Measurements from ENCODE around the gene TMEM253.

TMEM253 gene

GRCh38 chr14:21071225-21072030 is 29.4 kb upstream of the TMEM253 start:
- no peak for DNase-seq (ENCODE audit: low read depth)

- DNase-seq (ENCODE audit: low read depth) = no peak
These were observed 28.8 kb upstream of the TMEM253 start for GRCh38 chr14:21072031-21072473.

GRCh38 chr14:21072781-21073339 is 28.0 kb upstream of the TMEM253 start:
- DNase-seq (ENCODE audit: low read depth) = no peak

GRCh38 chr14:21073921-21074320 is 26.9 kb upstream of the TMEM253 start:
- no peak for DNase-seq (ENCODE audit: low read depth)

- no peak for DNase-seq (ENCODE audit: low read depth)
These were observed 26.2 kb upstream of the TMEM253 start for GRCh38 chr14:21074398-21075272.

- no peak for DNase-seq (ENCODE audit: low read depth)
These were observed 25.0 kb upstream of the TMEM253 start for GRCh38 chr14:21075719-21076437.

- DNase-seq (ENCODE audit: low read depth) = no peak
These were observed 23.2 kb upstream of the TMEM253 start for GRCh38 chr14:21077672-21078071.

GRCh38 chr14:21078287-21078686 is 22.6 kb upstream of the TMEM253 start:
- no peak for DNase-seq (ENCODE audit: low read depth)

GRCh38 chr14:21078726-21079125 is 22.1 kb upstream of the TMEM253 start:
- no peak for DNase-seq (ENCODE audit: low read depth)

GRCh38 chr14:21081521-21082142 is 19.2 kb upstream of the TMEM253 start:
- no peak for DNase-seq (ENCODE audit: low read depth)

GRCh38 chr14:21083565-21084325 is 17.1 kb upstream of the TMEM253 start:
- DNase-seq (ENCODE audit: low read depth) = no peak

- no peak for DNase-seq (ENCODE audit: low read depth)
These were observed 16.5 kb upstream of the TMEM253 start for GRCh38 chr14:21084396-21084795.

GRCh38 chr14:21084998-21085853 is 15.6 kb upstream of the TMEM253 start:
- no peak for DNase-seq (ENCODE audit: low read depth)

GRCh38 chr14:21086908-21087293 is 14.0 kb upstream of the TMEM253 start:
- DNase-seq (ENCODE audit: low read depth) = no peak

GRCh38 chr14:21087294-21088091 is 13.4 kb upstream of the TMEM253 start:
- DNase-seq (ENCODE audit: low read depth) = no peak

GRCh38 chr14:21088687-21089086 is 12.2 kb upstream of the TMEM253 start:
- no peak for DNase-seq (ENCODE audit: low read depth)

- no peak for DNase-seq (ENCODE audit: low read depth)
These were observed 11.6 kb upstream of the TMEM253 start for GRCh38 chr14:21089271-21089670.

- no peak for DNase-seq (ENCODE audit: low read depth)
These were observed 11.0 kb upstream of the TMEM253 start for GRCh38 chr14:21089877-21090193.
